OCI-LY3 (cell line): ENCODE data around the gene HDAC4.

Experiments used
- CTCF ChIP-seq: fragments of 200-600, 300-600 bp; sonication (generic); IDR thresholded peaks from 2 replicates; pipeline ENCODE4 v1.5.1; 2014; ENCODE audit warnings: antibody characterized with exemption, low read length, low read depth
- EZH2phosphoT487 ChIP-seq: fragments of 200-600 bp; shearing (Covaris generic); IDR thresholded peaks from 2 replicates; pipeline ENCODE4 v1.6.1; 2018; ENCODE audit warnings: antibody characterized with exemption, mixed run types, low read depth

DNA sequence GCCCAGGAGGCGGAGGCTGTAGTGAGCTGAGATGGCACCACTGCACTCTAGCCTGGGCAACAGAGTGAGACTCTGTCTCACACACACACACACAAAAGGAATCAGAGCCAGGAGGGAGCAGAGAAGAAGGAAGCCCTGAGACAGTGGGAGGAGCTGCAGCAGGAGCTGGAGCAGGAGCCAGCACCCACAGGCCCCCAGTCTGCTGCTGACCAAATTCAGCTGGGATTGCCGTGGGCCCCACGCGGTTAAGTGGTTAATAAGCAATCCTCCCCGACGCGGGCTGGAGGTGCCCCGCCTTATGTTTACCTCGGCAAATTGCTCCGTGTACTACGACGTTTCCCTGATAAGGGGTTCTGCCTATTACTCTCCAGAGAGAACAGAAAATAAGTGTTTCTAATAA is 287.6 kb downstream of the HDAC4 start:
- TF ChIP-seq CTCF: no peak
- no peak for TF ChIP-seq EZH2phosphoT487
